Mesothelial cell of epicardium (in vitro differentiated cells): Measurements from ENCODE around the gene SLC6A7. TPM values are rescaled to one million over a fixed set of nuclear protein-coding genes. Genes with fewer than 3 reads are reported as not detected.

Experiments
- DNase-seq, 2 experiments: peaks; one replicate each; pipeline ENCODE4 v3.0.0; 2021; ENCODE audit warnings: low spot score in 2 of 2; ENCODE audit not compliant: unreplicated experiment in 2 of 2
- H3K27ac Mint-ChIP-seq: 2 replicates; pipeline ENCODE4 v1.8.0; 2021; ENCODE audit warnings: mixed read lengths
- H3K27me3 Mint-ChIP-seq: 2 replicates; pipeline ENCODE4 v1.8.0; 2021; ENCODE audit warnings: low read depth, mixed read lengths
- H3K36me3 Mint-ChIP-seq: 2 replicates; pipeline ENCODE4 v1.8.0; 2021; ENCODE audit warnings: mixed read lengths
- H3K4me1 Mint-ChIP-seq: 2 replicates; pipeline ENCODE4 v1.8.0; 2021; ENCODE audit warnings: mixed read lengths
- H3K4me3 Mint-ChIP-seq: 2 replicates; pipeline ENCODE4 v1.8.0; 2021; ENCODE audit warnings: mild to moderate bottlenecking, moderate library complexity, mixed read lengths
- H3K9me3 Mint-ChIP-seq: 2 replicates; pipeline ENCODE4 v1.8.0; 2021; ENCODE audit warnings: mixed read lengths
- CTCF ChIP-seq: fragments of 200-600 bp; sonication (generic); IDR thresholded peaks from one replicate; pipeline ENCODE4 v1.5.0; 2021; ENCODE audit warnings: antibody characterized with exemption; ENCODE audit not compliant: unreplicated experiment
- total RNA-seq: library from RNA; stranded (reverse); gene quantifications from 3 replicates; pipeline ENCODE4 v1.2.1, GENCODE V29; 2021

Gene SLC6A7
- total RNA-seq, 1 donor from 2014 or later = not detected

- no peaks in the 10 kb centered on the region for H3K27me3 Mint-ChIP-seq
- H3K27ac Mint-ChIP-seq = no peak overlapping the region
- no peak for DNase-seq
- TF ChIP-seq CTCF = no peak
- H3K4me1 Mint-ChIP-seq = peaks cover 11% of the 10 kb centered on the region
- H3K4me3 Mint-ChIP-seq = no peak overlapping the region
- no peaks in the 10 kb centered on the region for H3K9me3 Mint-ChIP-seq
- H3K36me3 Mint-ChIP-seq = no peaks in the 10 kb centered on the region
Observed at GRCh38 chr5:150210644-150211043, 20.8 kb downstream of the SLC6A7 start.

GRCh38 chr5:150211156-150212030, 21.5 kb downstream of the SLC6A7 start:
- Mint-ChIP-seq H3K4me1 (peaks cover 11% of the 10 kb centered on the region), H3K27ac (peak overlapping the region; percentile 50), H3K27me3 (peaks cover 2% of the 10 kb centered on the region), H3K4me3 (no peak overlapping the region), H3K36me3 (no peaks in the 10 kb centered on the region), H3K9me3 (no peaks in the 10 kb centered on the region)
- DNase-seq = no peak
- no peak for TF ChIP-seq CTCF

- H3K4me1 Mint-ChIP-seq = peaks cover 11% of the 10 kb centered on the region
- no peak overlapping the region for H3K4me3 Mint-ChIP-seq
- peaks cover 2% of the 10 kb centered on the region for H3K27me3 Mint-ChIP-seq
- H3K27ac Mint-ChIP-seq = no peak overlapping the region
- H3K9me3 Mint-ChIP-seq = no peaks in the 10 kb centered on the region
- no peak for TF ChIP-seq CTCF
- no peak for DNase-seq
- H3K36me3 Mint-ChIP-seq = no peaks in the 10 kb centered on the region
Observed at GRCh38 chr5:150213530-150213929, 23.7 kb downstream of the SLC6A7 start.

GRCh38 chr5:150214289-150214688, 24.4 kb downstream of the SLC6A7 start:
- Mint-ChIP-seq H3K36me3 (no peaks in the 10 kb centered on the region), H3K4me3 (no peak overlapping the region), H3K9me3 (no peaks in the 10 kb centered on the region), H3K4me1 (peaks cover 9% of the 10 kb centered on the region), H3K27ac (peak overlapping the region; percentile 43), H3K27me3 (peaks cover 2% of the 10 kb centered on the region)
- no peak for DNase-seq
- TF ChIP-seq CTCF = no peak

- no peak for TF ChIP-seq CTCF
- Mint-ChIP-seq H3K27ac (no peak overlapping the region), H3K4me3 (no peak overlapping the region), H3K27me3 (peaks cover 2% of the 10 kb centered on the region), H3K36me3 (no peaks in the 10 kb centered on the region), H3K9me3 (no peaks in the 10 kb centered on the region), H3K4me1 (peaks cover 5% of the 10 kb centered on the region)
- no peak for DNase-seq
Observed at GRCh38 chr5:150215979-150216944, 26.4 kb downstream of the SLC6A7 start.
